Lung (tissue), 16 donors: Measurements from ENCODE around the gene POLD4. TPM values are rescaled to one million over a fixed set of nuclear protein-coding genes. Genes with fewer than 3 reads are reported as not detected.
"Not testable (repeated sequence)": the region's sequence is repeated elsewhere in the genome, so short reads cannot be mapped to it uniquely, and the experiment has no call there.

Experiments
- ATAC-seq: fragments of 200-7000 bp; cut with Tn5 transposase; one replicate; pipeline ENCODE4 v1.9.1; 2020; ENCODE audit warnings: moderate number of reproducible peaks; ENCODE audit not compliant: insufficient read depth, low FRiP score
- DNase-seq, 3 donors: peaks; one replicate each; pipeline ENCODE4 v3.0.0-alpha.2; 2013 to 2017
- H3K27ac ChIP-seq, 2 donors: one replicate each; pipeline ENCODE4 v1.5.1; 2013; ENCODE audit warnings: mild to moderate bottlenecking in 2 of 2, moderate library complexity in 2 of 2, control low read depth in 1 of 2, inconsistent platforms in 1 of 2, low read depth in 1 of 2, low read length in 1 of 2
- H3K27me3 ChIP-seq, 3 donors: one replicate each; pipeline ENCODE4 v1.5.1; 2013; ENCODE audit warnings: low read length in 2 of 3; ENCODE audit not compliant: control insufficient read depth in 3 of 3, insufficient read depth in 3 of 3
- H3K36me3 ChIP-seq, 4 donors: one replicate each; pipeline ENCODE4 v1.5.1; 2013; ENCODE audit warnings: low read length in 4 of 4, mild to moderate bottlenecking in 1 of 4, moderate library complexity in 1 of 4; ENCODE audit not compliant: control insufficient read depth in 4 of 4, insufficient read depth in 4 of 4
- H3K4me1 ChIP-seq, 5 donors: one replicate each; pipeline ENCODE4 v1.5.1; 2013; ENCODE audit warnings: low read length in 5 of 5, mild to moderate bottlenecking in 2 of 5, moderate library complexity in 1 of 5; ENCODE audit not compliant: control insufficient read depth in 5 of 5, insufficient read depth in 5 of 5
- H3K4me3 ChIP-seq: one replicate; pipeline ENCODE4 v1.5.1; 2013; ENCODE audit warnings: mild to moderate bottlenecking, control low read depth, moderate library complexity
- H3K9ac ChIP-seq, 2 donors: one replicate each; pipeline ENCODE4 v1.5.1; 2013; ENCODE audit warnings: low read length in 2 of 2, control low read depth in 1 of 2; ENCODE audit not compliant: insufficient read depth in 1 of 2
- H3K9me3 ChIP-seq, 4 donors: one replicate each; pipeline ENCODE4 v1.5.1; 2013; ENCODE audit warnings: low read length in 3 of 4, mild to moderate bottlenecking in 1 of 4, moderate library complexity in 1 of 4; ENCODE audit not compliant: control insufficient read depth in 4 of 4, insufficient read depth in 3 of 4
- WGBS, 2 donors: extraction: QIAGEN DNeasy Blood & Tissue Kit; methylation state at CpG; one replicate each; pipeline ENCODE4 v1.1.7; 2013; 5-methylcytosine and 5-hydroxymethylcytosine counted together
- long read RNA-seq, 5 donors: transcript quantifications; one replicate each; lab custom pipeline, GENCODE V29; 2026
- polyA plus RNA-seq, 2 donors: library from polyadenylated mRNA; stranded (reverse); fragments of 200-250 nt; gene quantifications; one replicate each; pipeline ENCODE4 v1.2.1, GENCODE V29; 2013
- total RNA-seq, 2 donors: library from RNA; depleted of rRNA in 1 of 2; stranded (reverse); fragments of >200 nt in 1 of 2; gene quantifications; one replicate each; pipeline ENCODE4 v1.2.1, GENCODE V29; 2014 to 2021
- TF ChIP-seq, protein P1 (sequence below): IDR thresholded peaks from 2 replicates; pipeline ENCODE4 v1.5.1; 2012; ENCODE audit warnings: mild to moderate bottlenecking; ENCODE audit errors: control extremely low read depth, extremely low read depth
- donor health status: control.
- donor health status: control.
- donor health status: Bipolar disorder and iron deficiency.
- donor health status: healthy.
- donor health status: DM: yes; HTN: yes; CAD: no.

POLD4 gene
- total RNA-seq (10 to 100 TPM; 27.4 to 99.6 TPM), polyA plus RNA-seq (100 to 1,000 TPM; 103 to 183 TPM)
- long read RNA-seq, donor 1, transcript POLD4-201 (4 exons, 918 nt), result major isoform, 27 of 35 reads
- long read RNA-seq, donor 1, partial matches to known transcripts, result 0 of 35 reads
- long read RNA-seq, donor 1, other reads (novel, unspliced or antisense), result 0 of 35 reads
- long read RNA-seq, donor 2, transcript POLD4-205 (4 exons, 1,486 nt), result minor isoform, 5 of 15 reads
- long read RNA-seq, donor 2, transcript POLD4-201 (4 exons, 918 nt), result major isoform, 7 of 15 reads
- long read RNA-seq, donor 2, partial matches to known transcripts, result 0 of 15 reads
- long read RNA-seq, donor 2, other reads (novel, unspliced or antisense), result 0 of 15 reads
- long read RNA-seq, donor 3, transcript POLD4-205 (4 exons, 1,486 nt), result major isoform, 6 of 10 reads
- long read RNA-seq, donor 3, partial matches to known transcripts, result 0 of 10 reads
- long read RNA-seq, donor 3, other reads (novel, unspliced or antisense), result 0 of 10 reads
- long read RNA-seq, donor 4, transcript POLD4-201 (4 exons, 918 nt), result major isoform, 6 of 14 reads
- long read RNA-seq, donor 4, transcript POLD4-205 (4 exons, 1,486 nt), result major isoform, 6 of 14 reads
- long read RNA-seq, donor 4, partial matches to known transcripts, result 0 of 14 reads
- long read RNA-seq, donor 4, other reads (novel, unspliced or antisense), result 0 of 14 reads
- long read RNA-seq, donor 5, transcript POLD4-201 (4 exons, 918 nt), result major isoform, 5 of 14 reads
- long read RNA-seq, donor 5, transcript POLD4-205 (4 exons, 1,486 nt), result major isoform, 5 of 14 reads
- long read RNA-seq, donor 5, partial matches to known transcripts, result 0 of 14 reads
- long read RNA-seq, donor 5, other reads (novel, unspliced or antisense), result 0 of 14 reads

DNA sequence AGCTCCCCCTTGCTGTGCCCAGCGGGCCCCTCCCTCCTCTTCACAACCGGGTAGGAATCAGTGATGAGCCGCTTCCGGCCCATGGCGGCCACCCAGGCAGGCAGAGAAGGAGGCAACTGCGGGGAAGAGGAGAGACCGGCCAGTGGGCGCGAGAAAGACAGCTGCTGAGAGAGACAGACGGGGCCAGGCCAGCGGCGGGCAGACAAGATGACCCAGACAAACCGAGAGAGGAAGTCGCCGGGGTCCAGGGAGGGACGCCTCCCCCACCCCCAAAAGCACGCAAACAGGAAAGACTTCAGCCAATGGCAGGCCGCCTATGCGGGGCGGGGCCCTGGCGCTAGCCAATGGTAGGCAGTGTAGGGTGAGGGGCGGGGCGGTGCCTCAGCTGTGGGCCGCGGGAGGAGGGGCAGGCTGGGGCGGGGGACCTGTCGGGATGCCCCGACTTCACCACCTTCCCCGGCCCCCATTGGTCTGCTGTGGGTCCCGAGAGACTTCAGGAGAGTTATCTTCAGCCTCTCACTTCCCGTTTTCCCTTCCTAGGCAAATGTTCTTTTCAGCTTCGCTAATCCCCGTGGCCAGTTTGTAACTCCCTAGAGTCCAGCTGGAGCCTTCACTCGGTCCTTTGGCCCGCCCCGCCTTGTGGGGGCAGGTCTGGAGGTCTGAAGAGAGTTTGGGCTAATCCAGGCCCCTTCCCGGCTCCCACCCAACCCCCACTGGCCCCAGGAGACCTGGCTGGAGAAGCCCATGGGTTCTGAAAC is at the start of gene POLD4:
POLD4 (minus strand) TSS at position 230 of the 758 bp plus-strand sequence; CDS start at position 83, 147 bp downstream.
- 0 to 1% methylated on average over 37 of the region's 37 CpGs for WGBS, 2 donors
- H3K4me3 ChIP-seq, result peak within 1 kb of the TSS; percentile 71
- H3K9ac ChIP-seq, result peak within 1 kb of the TSS; percentile 50 to 65
- ATAC-seq (peak; percentile 89), DNase-seq (peak; percentile 97 to 98 (median 98))
- peak within 1 kb of the TSS; percentile 97 to 100 for H3K27ac ChIP-seq
- TF ChIP-seq, protein P1, sequence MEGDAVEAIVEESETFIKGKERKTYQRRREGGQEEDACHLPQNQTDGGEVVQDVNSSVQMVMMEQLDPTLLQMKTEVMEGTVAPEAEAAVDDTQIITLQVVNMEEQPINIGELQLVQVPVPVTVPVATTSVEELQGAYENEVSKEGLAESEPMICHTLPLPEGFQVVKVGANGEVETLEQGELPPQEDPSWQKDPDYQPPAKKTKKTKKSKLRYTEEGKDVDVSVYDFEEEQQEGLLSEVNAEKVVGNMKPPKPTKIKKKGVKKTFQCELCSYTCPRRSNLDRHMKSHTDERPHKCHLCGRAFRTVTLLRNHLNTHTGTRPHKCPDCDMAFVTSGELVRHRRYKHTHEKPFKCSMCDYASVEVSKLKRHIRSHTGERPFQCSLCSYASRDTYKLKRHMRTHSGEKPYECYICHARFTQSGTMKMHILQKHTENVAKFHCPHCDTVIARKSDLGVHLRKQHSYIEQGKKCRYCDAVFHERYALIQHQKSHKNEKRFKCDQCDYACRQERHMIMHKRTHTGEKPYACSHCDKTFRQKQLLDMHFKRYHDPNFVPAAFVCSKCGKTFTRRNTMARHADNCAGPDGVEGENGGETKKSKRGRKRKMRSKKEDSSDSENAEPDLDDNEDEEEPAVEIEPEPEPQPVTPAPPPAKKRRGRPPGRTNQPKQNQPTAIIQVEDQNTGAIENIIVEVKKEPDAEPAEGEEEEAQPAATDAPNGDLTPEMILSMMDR, result no peak
- no peaks in the 10 kb centered on the region for H3K9me3 ChIP-seq
- H3K4me1 ChIP-seq, result peaks cover 0 to 45% (median 19%) of the 10 kb centered on the region in 5 donors
- H3K36me3 ChIP-seq, result peaks cover 0 to 3% (median 0%) of the 10 kb centered on the region in 4 donors
- no peaks in the 10 kb centered on the region for H3K27me3 ChIP-seq

DNA sequence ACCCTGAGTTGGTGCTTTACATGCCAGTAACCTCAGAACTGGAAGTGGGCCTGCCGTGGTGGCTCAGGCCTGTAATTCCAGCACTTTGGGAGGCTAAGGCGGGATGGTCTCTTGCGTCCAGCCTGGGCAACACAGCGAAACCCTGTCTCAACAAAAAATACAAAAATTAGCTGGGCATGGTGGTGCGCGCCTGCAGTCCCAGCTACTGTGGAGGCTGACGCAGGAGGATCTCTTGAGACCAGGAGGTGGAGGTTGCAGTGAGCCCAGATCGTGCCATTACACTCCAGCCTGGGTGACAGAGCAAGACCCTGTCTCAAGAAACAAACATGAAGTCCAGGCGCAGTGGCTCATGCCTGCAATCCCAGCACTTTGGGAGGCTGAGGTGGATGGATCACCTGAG is 49.7 kb upstream of the POLD4 start:
- H3K27ac ChIP-seq, result not testable (repeated sequence)

DNA sequence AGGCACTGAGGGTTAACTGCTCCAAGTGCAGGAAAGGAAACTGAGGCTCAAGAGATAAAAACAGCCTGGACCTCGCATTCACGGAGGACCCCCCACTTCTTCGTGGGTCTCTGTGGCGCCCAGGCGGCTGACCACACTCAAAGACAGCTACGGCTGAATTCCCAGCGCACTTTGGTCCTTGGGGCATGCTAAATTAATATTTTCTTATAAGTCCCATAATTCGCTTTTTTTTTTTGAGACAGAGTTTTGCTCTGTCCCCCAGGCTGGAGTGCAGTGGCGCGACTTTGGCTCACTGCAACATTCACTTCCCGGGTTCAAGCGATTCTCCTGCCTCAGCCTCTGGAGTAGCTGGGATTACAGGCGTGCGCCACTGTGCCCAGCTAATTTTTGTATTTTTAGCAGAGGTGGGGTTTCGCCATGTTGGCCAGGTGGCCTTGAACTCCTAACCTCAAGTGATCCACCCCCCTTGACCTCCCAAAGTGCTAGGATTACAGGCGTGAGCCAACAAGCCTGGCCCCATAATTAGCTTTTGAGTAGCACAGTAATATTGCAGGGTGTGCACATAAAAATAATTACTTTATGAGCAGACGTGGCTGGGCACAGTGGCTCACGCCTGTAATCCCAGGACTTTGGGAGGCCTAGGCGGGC is 49.0 kb upstream of the POLD4 start:
- 47 to 49% methylated on average over 19 of the region's 19 CpGs for WGBS, 2 donors
- H3K27me3 ChIP-seq, DNase-seq, ATAC-seq, H3K9me3 ChIP-seq, H3K4me3 ChIP-seq: not testable (repeated sequence)
- peak overlapping the region; percentile 11 to 94 for H3K27ac ChIP-seq
- H3K4me1 ChIP-seq, result peaks cover 2 to 37% (median 9%) of the 10 kb centered on the region in 5 donors
- H3K9ac ChIP-seq, result peak overlapping the region in 1 of 2 donors; percentile 85
- H3K36me3 ChIP-seq, result peaks cover 6 to 29% (median 17%) of the 10 kb centered on the region in 4 donors

More for the DNA sequence above, 49.7 kb upstream of the POLD4 start:
- not testable (repeated sequence) for H3K9me3 ChIP-seq, DNase-seq, H3K9ac ChIP-seq, H3K4me3 ChIP-seq, ATAC-seq, H3K27me3 ChIP-seq
- 83 to 93% methylated on average over 9 of the region's 9 CpGs for WGBS, 2 donors
- Histone ChIP-seq H3K36me3 (peaks cover 6 to 22% (median 13%) of the 10 kb centered on the region in 4 donors), H3K4me1 (peaks cover 2 to 32% (median 9%) of the 10 kb centered on the region in 5 donors)
